ENCODE data around the gene MIXL1.

DNA sequence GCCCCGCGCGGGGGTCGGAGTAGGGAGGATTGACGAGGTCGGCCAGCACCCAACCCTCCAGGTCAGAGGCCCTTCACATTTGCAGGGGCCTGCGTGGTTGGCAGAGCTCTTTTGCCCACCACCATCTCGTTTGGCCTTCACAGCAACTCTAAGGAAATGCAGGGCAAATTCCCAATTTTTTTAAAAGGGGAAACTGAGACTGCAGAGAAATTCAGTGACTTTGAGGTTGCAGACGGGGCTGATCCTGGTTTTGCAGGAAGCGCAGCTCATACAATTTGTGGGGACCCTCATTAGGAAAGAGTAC is 36.5 kb upstream of the MIXL1 start:
- TF ChIP-seq, protein P1, sequence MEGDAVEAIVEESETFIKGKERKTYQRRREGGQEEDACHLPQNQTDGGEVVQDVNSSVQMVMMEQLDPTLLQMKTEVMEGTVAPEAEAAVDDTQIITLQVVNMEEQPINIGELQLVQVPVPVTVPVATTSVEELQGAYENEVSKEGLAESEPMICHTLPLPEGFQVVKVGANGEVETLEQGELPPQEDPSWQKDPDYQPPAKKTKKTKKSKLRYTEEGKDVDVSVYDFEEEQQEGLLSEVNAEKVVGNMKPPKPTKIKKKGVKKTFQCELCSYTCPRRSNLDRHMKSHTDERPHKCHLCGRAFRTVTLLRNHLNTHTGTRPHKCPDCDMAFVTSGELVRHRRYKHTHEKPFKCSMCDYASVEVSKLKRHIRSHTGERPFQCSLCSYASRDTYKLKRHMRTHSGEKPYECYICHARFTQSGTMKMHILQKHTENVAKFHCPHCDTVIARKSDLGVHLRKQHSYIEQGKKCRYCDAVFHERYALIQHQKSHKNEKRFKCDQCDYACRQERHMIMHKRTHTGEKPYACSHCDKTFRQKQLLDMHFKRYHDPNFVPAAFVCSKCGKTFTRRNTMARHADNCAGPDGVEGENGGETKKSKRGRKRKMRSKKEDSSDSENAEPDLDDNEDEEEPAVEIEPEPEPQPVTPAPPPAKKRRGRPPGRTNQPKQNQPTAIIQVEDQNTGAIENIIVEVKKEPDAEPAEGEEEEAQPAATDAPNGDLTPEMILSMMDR (IDR thresholded peaks at IDR 0.05): no peak
- no peak for TF ChIP-seq POLR2A (IDR thresholded peaks at IDR 0.05)
